Activated T-helper 9 cell treated with anti-CD3 and anti-CD28 coated beads, Interleukin-2, amount 50 U/mL, for 16 hours (primary cell): Measurements from ENCODE around the gene SNTG2.

Source experiments
- DNase-seq: peaks from one replicate; pipeline ENCODE4 v3.0.0-alpha.2; 2020; ENCODE audit warnings: low read depth

Gene SNTG2

GRCh38 chr2:1237783-1238182 is 287.1 kb downstream of the SNTG2 start:
- no peak for DNase-seq

- DNase-seq, result no peak
These were observed 288.0 kb downstream of the SNTG2 start for GRCh38 chr2:1238598-1239138.

GRCh38 chr2:1245193-1245592 is 294.5 kb downstream of the SNTG2 start:
- DNase-seq, result no peak

GRCh38 chr2:1246239-1246638 is 295.6 kb downstream of the SNTG2 start:
- no peak for DNase-seq

GRCh38 chr2:1246991-1247390 is 296.3 kb downstream of the SNTG2 start:
- DNase-seq, result no peak

- DNase-seq, result no peak
These were observed 297.5 kb downstream of the SNTG2 start for GRCh38 chr2:1248187-1248586.

GRCh38 chr2:1249897-1250687 is 299.4 kb downstream of the SNTG2 start:
- no peak for DNase-seq

- DNase-seq, result no peak
These were observed 300.9 kb downstream of the SNTG2 start for GRCh38 chr2:1251520-1251919.

GRCh38 chr2:1253629-1254028 is 303.0 kb downstream of the SNTG2 start:
- DNase-seq, result no peak

GRCh38 chr2:1254662-1255343 is 304.2 kb downstream of the SNTG2 start:
- no peak for DNase-seq

GRCh38 chr2:1256632-1257324 is 306.1 kb downstream of the SNTG2 start:
- no peak for DNase-seq

- DNase-seq, result no peak
These were observed 306.7 kb downstream of the SNTG2 start for GRCh38 chr2:1257334-1257733.

- DNase-seq, result no peak
These were observed 309.1 kb downstream of the SNTG2 start for GRCh38 chr2:1259746-1260145.

- DNase-seq, result no peak
These were observed 312.0 kb downstream of the SNTG2 start for GRCh38 chr2:1262609-1263008.

GRCh38 chr2:1265454-1265853 is 314.8 kb downstream of the SNTG2 start:
- DNase-seq, result no peak

- DNase-seq, result no peak
These were observed 315.7 kb downstream of the SNTG2 start for GRCh38 chr2:1266351-1266750.

GRCh38 chr2:1268034-1268433 is 317.4 kb downstream of the SNTG2 start:
- DNase-seq, result no peak

GRCh38 chr2:1269812-1270211 is 319.2 kb downstream of the SNTG2 start:
- no peak for DNase-seq

GRCh38 chr2:1272835-1273234 is 322.2 kb downstream of the SNTG2 start:
- DNase-seq, result no peak

GRCh38 chr2:1277634-1278033 is 327.0 kb downstream of the SNTG2 start:
- no peak for DNase-seq

- DNase-seq, result no peak
These were observed 327.5 kb downstream of the SNTG2 start for GRCh38 chr2:1278125-1278524.

- DNase-seq, result no peak
These were observed 328.2 kb downstream of the SNTG2 start for GRCh38 chr2:1278861-1279260.

GRCh38 chr2:1282552-1282951 is 331.9 kb downstream of the SNTG2 start:
- DNase-seq, result no peak
